A549 (cell line): Measurements from ENCODE around the gene CORO2B.

Source experiments
- CHD2 ChIP-seq: fragments of 150-350 bp; IDR thresholded peaks from 2 replicates; pipeline ENCODE4 v1.6.1; 2014; ENCODE audit warnings: low read length; ENCODE audit not compliant: partially characterized antibody
- CTCF ChIP-seq: fragments of >200 bp; sonication (Bioruptor Twin); formaldehyde crosslinking; IDR thresholded peaks from 3 replicates; pipeline ENCODE4 v1.5.1; 2016
- EHMT2 ChIP-seq: fragments of 200-600 bp; sonication (generic); IDR thresholded peaks from 2 replicates; pipeline ENCODE4 v1.6.1; 2016; ENCODE audit warnings: antibody characterized with exemption, low read depth, mild to moderate bottlenecking, moderate library complexity
- EP300 ChIP-seq, 2 experiments: fragments of >200 bp; sonication (Bioruptor Twin); formaldehyde crosslinking; IDR thresholded peaks; 2 replicates in 1 of 2; 3 replicates in 1 of 2; pipeline ENCODE4 v1.6.1; 2016 to 2017
- HMGXB4 ChIP-seq: fragments of 250-450 bp; sonication (Bioruptor Pico); IDR thresholded peaks from 2 replicates; pipeline ENCODE4 v1.5.0; 2021; ENCODE audit warnings: mild to moderate bottlenecking, moderate library complexity, borderline replicate concordance
- POLR2A ChIP-seq: IDR thresholded peaks from 2 replicates; pipeline ENCODE4 v1.6.1; 2012; ENCODE audit warnings: mild to moderate bottlenecking, low read length
- RAD21 ChIP-seq, 2 experiments: fragments of >200 bp in 1 of 2; sonication (Bioruptor Twin) in 1 of 2; formaldehyde crosslinking in 1 of 2; IDR thresholded peaks in 1 of 2; conservative IDR thresholded peaks in 1 of 2; 2 replicates in 1 of 2; 3 replicates in 1 of 2; pipeline ENCODE4 v1.6.1; 2012 to 2018; ENCODE audit warnings: inconsistent platforms in 1 of 2
- RFX5 ChIP-seq: fragments of 450-650 bp; IDR thresholded peaks from 2 replicates; pipeline ENCODE4 v1.7.1; 2014; ENCODE audit warnings: antibody characterized with exemption, mild to moderate bottlenecking, moderate library complexity
- RNF2 ChIP-seq: fragments of 200-600 bp; sonication (generic); IDR thresholded peaks from 2 replicates; pipeline ENCODE4 v1.6.1; 2016; ENCODE audit warnings: low read depth, mild to moderate bottlenecking, antibody characterized with exemption, moderate library complexity, borderline replicate concordance
- TP53 ChIP-seq: fragments of 250-450 bp; sonication (Bioruptor Pico); IDR thresholded peaks from 2 replicates; pipeline ENCODE4 v1.5.0; 2021; ENCODE audit warnings: mild to moderate bottlenecking, moderate library complexity
- USF2 ChIP-seq: fragments of 450-650 bp; IDR thresholded peaks from 2 replicates; pipeline ENCODE4 v1.6.1; 2014; ENCODE audit warnings: antibody characterized with exemption

- TF ChIP-seq USF2 (no peak), CTCF (no peak), POLR2A (no peak), HMGXB4 (no peak), RFX5 (no peak), EHMT2 (no peak), TP53 (CRISPR knock-in tag) (no peak), RAD21 (conservative IDR thresholded peaks at IDR 0.05 in 1 of 2, IDR thresholded peaks at IDR 0.05 in 1 of 2) (no peak), EP300 (IDR thresholded peaks at IDR 0.05) (no peak), RNF2 (no peak), CHD2 (no peak)
Measured at GRCh38 chr15:68587769-68588385, 9.1 kb downstream of the CORO2B start.
